ENCODE data around the gene NFASC.

The NFASC gene

DNA sequence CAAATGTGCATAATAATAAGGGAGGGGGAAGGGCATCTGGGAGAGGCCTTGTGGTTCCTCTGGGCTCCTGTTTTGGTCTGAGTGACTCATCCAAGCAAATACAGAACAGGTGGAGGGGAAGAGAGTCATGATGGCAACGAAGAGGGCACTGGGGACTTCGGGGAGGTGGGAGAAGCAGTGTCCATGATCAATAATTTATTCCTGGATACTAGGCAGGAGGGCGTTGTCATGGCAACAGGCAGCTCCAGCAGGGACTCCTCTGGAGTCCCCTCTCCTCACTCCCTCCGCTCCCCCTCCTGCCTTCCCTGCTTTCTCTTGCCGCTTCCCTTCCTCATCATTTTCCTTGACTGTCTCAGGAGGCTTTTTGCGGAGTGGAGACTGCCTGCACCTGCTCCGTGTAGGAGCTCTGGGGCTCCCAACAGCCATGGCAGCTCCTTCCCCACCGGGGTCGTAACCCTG lies 12.3 kb upstream of the NFASC start:
- DNase-seq (ENCODE audit: extremely low read depth in 1 of 2, low read depth in 1 of 2) = no peak

DNA sequence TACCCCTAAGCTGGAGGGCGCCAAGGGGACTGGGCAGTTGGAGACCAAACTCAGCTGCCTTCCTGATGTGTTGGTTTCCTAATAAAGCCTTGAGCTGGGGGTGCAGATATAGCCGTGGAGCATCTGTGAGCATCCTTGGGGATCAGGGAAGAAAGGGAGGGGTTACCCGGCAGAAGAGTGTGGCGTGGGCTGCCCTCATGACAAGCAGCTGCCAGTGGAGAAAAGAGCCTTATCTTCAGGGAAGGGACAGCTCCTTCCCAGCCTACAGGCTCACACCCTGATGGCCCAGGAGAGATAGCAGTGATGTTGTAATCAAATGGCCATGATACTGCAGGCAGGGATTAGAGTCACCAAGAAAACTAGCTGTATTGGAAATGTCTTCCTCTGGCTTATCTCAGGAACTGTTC lies 10.8 kb upstream of the NFASC start:
- no peak for DNase-seq (ENCODE audit: extremely low read depth in 1 of 2, low read depth in 1 of 2)

DNA sequence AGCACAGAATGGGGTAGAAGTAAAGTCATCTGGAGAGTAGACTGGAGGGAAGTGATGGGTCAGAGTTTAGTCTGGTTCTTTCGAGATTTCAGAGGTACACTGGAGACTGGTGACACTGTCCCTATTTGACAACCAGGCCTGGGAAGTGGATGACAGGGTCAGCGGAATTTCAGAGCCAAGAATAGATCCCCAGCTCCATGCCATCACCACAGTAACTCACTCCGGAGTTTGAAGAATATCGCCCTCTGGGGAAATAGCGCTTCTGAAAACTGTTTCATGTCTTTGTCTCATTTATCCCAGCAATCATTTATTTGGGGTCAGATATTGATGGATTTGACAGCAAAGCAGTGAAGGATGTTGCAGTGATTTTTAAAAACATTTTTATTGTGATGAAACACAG lies 7.6 kb upstream of the NFASC start:
- DNase-seq (ENCODE audit: extremely low read depth in 1 of 2, low read depth in 1 of 2) = no peak

DNA sequence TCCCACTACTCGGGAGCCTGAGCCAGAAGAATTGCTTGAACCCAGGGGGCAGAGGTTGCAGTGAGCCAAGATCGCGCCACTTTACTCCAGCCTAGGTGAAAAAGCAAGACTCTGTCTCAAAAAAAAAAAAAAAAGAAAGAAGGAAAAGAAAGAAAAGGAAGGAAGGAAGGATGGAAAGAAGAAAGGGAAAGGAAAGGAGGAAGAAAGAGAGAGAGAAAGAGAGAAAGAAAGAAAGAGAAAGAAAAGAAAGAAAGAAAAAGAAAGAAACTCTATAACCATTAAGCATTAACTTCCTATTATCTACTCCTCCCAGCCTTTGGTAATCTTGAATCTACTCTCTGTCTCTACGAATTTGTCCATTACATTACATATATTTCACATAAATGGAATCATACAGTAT lies 6.9 kb upstream of the NFASC start:
- DNase-seq (ENCODE audit: extremely low read depth in 1 of 2, low read depth in 1 of 2) = no peak

DNA sequence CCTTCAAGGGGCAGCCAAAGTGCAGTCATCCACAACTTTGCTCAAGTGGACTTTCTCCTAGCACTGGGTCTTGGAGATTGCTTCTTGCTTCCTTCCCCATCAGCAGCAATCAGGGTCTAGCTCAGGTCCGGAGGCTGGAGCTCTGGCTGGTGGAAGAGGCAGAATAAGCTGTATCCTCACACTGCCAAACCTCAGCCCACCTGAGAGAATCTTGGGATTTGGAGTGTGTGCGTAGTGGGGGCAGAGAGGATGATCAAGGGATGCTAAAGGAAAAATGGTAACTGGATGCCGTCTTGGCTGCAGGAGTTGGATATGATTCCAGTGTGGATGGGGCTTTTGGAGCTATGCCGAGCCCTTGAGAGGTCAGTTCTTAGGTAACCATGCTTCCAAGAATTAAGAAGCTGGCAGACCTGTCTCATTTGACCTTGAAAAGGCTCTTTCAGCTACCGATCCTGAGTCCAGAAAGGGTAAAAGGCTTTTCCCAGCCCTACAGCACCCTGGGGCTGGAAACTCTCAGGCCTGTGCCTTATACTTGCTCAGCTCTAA lies 4.5 kb upstream of the NFASC start:
- no peak for DNase-seq (ENCODE audit: extremely low read depth in 1 of 2, low read depth in 1 of 2)

DNA sequence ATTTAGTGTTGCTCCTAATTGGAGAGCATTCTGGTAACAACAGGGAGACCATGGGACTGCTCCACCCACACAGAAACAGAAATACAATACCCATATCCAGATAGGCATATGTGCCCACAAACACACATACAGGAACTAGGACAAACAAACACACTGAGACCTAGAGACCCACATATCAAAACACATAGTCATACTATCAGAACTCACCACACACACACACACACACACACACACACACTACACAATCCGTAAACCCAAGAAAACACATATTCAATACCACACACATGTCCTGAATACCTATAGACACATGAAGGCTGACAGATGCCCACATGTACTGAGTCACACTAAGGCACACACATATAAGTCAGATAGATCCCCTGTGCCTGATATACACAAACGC lies 3.5 kb upstream of the NFASC start:
- no peak for DNase-seq (ENCODE audit: extremely low read depth in 1 of 2, low read depth in 1 of 2)

DNA sequence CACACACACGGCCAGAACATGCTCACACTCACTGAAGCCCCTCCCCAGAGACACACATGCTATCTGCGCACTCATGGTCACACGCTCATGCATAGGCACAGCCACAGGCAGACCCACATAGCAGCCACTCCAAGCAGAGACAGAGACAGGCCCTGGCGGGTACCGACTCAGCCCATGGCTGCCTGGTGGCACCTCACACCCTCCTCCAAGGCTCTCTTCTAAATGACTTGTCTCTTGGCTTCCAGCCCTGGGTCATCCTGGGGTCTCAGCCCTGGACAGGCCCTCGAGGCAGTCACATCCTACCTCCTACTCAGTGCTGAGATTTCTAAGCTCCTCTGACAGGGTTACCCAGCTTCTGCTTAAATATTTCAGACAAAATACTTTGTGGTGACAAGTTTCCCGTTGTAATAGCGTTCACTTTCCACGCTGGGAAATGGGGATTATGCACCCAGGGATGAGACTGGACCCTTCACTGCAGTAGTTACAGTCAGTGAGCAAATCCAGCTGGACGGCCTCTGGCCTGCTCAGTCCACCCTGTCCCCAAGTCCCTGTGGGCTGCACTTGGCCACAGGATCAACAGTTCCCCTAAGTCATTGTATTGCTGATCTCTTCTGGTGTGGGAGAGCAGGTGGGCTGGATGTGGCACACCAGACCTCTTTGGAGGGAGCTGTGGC lies 2.9 kb upstream of the NFASC start:
- no peak for DNase-seq (ENCODE audit: extremely low read depth in 1 of 2, low read depth in 1 of 2)

DNA sequence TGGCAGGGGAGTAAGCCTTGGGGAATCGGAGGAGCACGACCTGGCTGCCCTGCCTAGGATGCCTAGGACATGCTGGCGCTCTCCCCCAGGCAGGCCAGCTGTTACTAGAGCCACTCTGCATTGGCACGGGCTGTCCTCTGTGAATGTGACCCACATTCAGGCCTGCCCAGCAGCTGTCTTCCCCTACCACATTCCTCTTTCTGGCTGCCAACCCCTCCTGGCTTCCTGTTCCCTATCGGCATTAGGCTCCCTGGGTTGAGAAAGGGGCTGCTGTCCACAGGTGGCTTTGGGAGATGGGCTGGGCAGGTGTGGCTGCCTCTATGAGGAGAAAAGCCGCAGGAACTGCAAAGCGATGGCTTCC lies 2.3 kb upstream of the NFASC start:
- DNase-seq (ENCODE audit: extremely low read depth in 1 of 2, low read depth in 1 of 2) = no peak

DNA sequence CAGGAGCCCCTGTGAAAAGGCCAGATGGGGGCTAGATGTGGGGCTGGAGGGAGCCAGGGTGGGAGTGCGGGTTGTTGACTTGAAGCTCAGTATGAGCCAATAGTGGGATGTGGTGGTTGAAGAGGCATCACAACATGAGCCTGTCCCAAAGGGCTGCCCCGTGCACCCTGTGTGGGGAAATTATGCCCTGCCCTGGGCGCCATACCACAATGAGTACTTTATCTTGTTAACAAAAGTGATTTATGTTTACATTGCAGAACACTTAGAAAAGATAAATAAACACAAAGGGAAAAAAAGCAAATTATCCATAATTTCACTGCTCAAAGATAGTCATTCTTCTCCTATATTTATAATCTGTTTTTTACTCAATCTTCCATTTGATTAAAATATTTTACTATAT lies 1.6 kb upstream of the NFASC start:
- DNase-seq (ENCODE audit: extremely low read depth in 1 of 2, low read depth in 1 of 2) = no peak

DNA sequence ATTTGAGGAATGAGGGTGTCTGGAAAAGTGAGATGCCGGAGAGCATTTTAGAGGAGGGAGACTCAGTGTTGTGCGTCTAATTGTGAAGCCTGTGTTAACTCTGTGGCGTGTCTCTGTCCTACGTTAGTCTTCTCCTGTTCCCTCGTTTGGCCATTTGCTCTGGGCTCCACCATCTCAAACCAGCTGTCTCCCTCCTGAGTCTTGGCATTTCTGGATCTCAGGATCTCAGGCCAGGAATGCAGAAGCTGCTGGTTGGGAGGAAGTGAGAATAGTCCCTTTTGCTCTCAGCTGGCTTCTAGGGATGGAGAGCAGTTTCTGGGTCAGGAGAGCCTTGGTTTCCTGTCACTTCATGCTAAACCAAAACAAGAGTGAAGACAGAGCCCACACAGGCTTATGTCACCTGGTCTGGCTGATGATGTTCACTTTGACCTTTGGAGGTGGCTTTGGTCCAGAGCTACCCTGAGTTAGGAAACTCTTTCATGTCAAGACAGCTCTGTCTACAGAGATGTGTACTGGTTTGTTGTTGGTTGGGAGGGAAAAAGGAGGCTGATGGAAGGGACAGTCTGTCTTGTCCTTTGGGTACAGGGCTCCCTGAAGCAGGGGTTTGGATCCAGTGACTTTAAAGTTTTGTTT lies 859 bp downstream of the NFASC start:
- no peak for DNase-seq (ENCODE audit: extremely low read depth in 1 of 2, low read depth in 1 of 2)

DNA sequence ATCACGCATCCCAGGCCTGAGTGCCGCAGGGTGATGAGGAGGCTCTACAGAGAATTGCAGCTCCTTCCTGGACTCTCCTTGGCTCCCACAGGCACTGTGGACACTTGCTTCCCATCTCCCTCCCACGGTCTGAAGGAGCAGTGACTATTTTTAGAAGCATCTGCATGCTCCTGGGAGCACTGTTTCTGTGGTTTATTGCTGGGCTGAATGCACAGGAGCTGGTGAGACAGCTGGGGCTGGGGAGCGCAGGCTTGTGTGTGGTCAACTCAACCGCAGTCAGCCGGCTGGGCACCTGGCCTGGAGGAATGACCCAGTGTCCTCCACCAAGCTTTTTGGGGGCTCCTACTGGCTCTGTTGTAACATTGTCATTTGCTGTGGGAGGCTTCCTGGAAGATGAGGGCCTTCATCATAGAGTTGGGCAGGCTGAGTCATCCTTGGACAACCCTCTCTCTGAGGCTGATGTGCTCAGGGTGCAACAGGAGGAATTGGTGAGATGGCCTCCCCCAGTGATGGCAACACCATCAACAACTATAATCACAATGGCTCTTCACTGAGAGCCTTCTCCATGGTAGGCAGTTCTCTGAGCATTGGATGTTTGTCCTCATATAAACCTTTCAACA lies 1.7 kb downstream of the NFASC start:
- no peak for DNase-seq (ENCODE audit: extremely low read depth in 1 of 2, low read depth in 1 of 2)

DNA sequence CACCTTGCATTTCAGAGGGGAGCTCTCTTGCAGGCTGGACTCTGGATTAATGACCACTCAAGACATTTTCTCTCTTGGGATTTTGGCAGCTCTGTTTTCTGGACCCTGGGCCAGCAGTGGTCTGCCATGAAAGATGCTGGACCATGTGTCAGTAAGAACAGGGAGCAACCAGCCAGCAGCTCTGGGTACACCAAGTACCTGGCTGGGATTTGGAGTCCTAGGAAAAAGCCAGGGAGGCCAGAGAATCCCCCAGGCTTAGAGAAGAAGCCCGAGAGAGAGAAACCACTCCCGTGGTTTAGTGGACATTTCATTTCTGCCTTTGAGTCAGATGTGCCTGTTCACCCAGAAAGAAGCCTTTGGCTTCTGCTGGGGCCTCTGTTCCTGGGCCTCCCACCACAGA lies 2.5 kb downstream of the NFASC start:
- no peak for DNase-seq (ENCODE audit: extremely low read depth in 1 of 2, low read depth in 1 of 2)

DNA sequence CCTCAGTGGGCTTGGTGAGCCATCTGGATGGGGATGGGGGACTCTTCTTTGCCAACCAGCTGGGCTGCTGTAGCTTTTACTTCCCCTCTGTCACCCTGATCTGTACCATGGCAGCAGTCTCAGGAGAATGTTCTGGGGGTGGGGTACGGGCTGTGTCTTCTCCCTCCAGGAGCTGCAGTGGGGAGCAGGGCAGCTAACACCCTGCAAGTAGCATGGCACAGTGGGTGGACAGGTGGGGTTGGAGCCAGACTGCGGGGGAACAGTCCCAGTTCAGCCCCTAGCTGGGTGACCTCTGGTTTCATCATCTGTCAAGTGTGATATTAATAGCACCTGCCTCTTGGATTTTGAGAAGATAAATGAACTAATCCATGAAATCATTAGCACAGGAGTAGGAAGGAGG lies 3.1 kb downstream of the NFASC start:
- DNase-seq (ENCODE audit: extremely low read depth in 1 of 2, low read depth in 1 of 2) = no peak

DNA sequence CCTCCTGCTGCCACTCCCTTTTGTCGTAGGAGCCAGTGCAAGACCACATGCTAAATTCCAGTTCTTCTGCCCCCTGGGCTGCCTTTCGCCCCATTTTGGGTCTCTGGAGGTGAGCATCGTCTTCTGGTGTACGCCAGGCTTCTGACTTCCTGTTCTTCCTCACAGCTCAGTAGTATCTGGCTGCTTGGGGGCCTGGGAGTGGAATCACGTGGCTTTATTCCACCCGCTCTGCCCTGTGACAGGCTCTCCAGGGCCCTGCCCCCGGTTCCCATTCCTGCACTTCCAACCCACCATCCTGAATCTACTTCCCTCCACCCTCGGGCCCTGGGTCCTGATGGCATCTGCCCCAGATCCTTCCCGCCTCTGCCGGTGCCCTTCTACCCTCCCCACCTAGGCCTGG lies 3.6 kb downstream of the NFASC start:
- DNase-seq (ENCODE audit: extremely low read depth in 1 of 2, low read depth in 1 of 2) = no peak

DNA sequence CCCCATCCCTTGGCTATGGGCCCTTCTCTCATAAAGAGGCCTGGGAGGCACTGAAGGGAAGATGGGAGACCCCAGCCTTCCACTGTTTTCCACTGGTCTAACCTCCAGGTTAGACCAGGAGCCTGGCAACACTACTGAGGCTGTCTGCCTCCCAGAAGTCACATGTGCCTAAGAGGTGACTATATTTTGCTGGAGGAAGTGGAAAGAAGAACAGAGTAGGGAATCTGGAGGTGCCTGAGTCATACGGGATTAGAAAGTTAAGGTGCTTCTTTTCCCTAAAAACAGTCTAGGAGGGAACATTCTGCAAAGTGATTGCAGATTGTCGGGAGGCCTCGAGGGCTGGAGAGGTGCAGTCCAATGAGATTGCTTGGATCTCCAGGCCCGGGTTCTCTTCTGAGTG lies 4.6 kb downstream of the NFASC start:
- no peak for DNase-seq (ENCODE audit: extremely low read depth in 1 of 2, low read depth in 1 of 2)

DNA sequence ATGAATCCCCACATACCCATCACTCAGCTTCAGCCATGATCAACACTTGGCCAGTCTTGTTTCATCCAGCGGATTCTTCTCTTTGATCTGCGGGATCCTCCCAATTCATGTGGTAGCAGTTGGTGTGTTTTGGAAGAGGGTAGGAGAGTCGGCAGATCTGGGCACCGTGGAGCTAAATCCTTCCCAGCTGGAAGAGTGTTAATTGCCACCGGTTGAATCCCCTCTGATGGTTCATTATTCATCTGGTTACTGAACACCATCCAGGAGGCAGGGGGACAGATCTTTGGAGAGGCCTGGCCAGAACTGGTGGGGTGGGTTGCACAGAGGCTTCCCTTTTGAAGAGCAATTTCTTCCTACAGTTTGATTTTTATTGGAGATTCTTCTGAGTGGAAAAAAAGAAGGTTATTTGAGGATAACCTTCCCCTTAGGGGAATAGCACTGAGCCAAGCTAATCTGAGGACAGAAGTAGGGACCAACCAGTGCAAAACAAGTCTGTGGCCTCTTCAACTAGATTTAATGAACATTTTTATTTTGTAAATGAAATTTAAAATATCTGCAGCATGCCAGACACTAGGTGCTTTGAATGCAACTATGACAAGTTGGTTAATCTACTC lies 8.1 kb downstream of the NFASC start:
- no peak for DNase-seq (ENCODE audit: extremely low read depth in 1 of 2, low read depth in 1 of 2)

DNA sequence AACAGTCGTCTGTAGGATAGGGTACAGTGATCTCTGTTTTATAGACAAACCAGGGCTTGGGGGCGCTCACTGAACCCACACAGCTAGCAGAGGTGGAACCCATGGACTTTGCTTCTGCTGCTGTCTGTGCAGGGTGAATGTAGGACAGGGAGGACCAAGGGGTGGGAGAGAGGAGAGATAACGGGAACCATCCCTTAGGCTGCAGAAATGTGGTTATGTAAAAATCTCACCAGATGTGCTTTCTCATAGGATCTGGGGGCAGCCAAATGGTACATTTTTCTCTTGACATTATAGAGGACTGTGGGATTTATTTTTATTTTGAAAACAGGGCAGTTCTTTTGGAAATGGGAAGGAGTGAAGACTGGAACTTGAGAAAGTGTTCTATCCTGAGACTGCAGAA lies 8.7 kb downstream of the NFASC start:
- DNase-seq (ENCODE audit: extremely low read depth in 1 of 2, low read depth in 1 of 2) = no peak

DNA sequence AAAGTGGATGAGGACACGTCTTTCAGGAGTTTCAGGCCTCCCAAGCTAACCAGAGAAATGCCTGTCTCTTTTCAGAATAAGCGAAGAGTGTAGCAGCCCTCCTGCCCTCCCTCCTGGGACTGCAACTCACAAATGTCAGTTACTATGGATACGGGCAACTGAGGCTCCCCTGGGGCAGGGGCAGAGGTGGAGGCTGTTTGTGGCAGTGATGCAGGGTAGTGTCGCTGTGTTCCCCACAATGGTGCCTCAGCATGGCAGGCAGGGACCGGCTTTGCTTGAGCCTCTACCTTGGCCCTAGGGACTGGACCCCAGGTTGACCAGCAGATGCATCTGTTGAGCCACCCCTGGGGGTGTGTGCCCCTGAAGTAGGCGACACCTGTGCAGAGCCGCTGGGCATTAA lies 10.2 kb downstream of the NFASC start:
- DNase-seq (ENCODE audit: extremely low read depth in 1 of 2, low read depth in 1 of 2) = no peak

DNA sequence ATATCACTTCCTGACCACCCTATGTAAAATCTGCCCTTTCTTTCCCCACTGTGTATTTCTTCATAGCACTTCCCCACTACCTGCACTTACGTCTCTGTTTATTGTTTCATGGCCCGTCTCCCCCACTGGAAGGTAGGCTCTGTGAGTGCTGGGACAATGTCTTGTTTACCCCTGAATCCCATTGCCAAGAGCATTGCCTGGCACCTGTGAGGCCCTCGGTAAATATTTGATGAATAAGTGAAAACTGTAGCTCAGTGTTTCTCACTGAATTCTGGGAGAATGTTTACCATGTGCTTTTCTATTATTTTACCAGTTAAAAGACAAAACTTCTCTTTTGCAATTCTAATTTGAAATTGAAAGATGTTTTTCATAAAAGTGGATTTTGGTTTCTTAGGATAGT lies 11.8 kb downstream of the NFASC start:
- no peak for DNase-seq (ENCODE audit: extremely low read depth in 1 of 2, low read depth in 1 of 2)

DNA sequence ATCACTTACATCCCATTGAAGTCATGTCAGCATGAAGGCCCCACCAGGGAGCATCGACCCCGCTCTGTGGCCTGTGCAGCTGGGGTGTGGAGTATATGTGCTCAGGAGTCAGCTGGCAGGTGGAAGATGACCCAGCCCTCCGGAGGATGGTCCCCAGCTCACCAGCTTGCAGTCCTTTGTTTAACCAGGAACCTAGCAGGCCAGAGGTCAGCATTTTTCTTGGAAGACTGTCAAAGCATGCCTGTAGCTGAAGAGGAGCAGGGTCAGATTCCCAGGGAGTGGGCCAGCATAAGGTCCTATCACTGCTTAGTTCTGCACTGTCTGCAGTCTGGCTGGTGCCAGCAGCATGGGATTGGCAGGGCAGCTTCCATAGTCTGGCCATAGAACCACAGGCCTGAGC lies 12.7 kb downstream of the NFASC start:
- DNase-seq (ENCODE audit: extremely low read depth in 1 of 2, low read depth in 1 of 2) = no peak

DNA sequence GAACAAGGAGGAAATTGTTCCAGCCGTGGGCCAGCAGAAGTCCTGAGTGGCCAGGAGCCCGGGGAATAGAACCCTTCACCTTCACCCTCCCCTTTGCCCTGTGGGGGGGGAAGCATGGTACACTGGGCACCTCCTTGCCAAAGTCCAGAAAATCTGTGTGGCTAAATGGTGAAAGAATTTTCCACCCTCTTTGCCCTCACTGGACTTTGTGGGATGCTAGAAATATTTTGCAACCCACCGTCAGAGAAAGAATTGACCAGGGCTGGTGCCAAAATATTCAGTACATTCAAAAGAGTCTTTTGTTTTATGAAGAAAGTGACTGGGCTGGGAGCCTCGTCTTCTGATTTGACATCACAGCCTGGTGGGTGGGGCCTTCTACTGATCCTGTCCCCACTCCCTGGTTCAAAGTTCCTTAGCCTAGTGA lies 14.6 kb downstream of the NFASC start:
- DNase-seq (ENCODE audit: extremely low read depth in 1 of 2, low read depth in 1 of 2) = no peak

DNA sequence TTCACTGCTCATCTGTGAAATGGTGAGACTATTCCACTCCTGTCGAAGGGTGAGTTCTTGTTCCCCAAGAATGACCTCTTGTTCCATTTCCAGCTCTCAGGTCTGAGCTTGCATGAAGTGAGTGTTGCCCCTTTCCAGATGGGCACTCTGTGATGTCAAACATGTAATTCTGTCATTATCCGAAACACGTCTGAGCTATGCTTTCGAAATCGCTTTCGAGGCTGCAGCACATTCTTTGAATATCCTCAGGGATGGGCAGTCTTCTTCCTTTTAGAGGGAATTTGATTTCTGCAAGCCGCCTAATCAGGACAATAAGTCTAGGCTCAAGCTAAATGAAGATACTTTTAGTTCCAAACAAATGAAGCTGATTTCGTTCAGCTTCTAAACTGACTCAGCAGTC lies 15.1 kb downstream of the NFASC start:
- no peak for DNase-seq (ENCODE audit: extremely low read depth in 1 of 2, low read depth in 1 of 2)

All from stimulated activated CD8-positive, alpha-beta memory T cell treated with anti-CD3 and anti-CD28 coated beads, Interleukin-7, amount 100 ng/mL, for 48 hours (primary cell).